GM12872 (cell line): ENCODE data around the gene TCF4.

Source experiments
- TF ChIP-seq, protein P1 (sequence below): IDR thresholded peaks from 3 replicates; pipeline ENCODE4 v1.5.1; 2011; ENCODE audit warnings: low read depth, mild to moderate bottlenecking, low read length, moderate library complexity; ENCODE audit not compliant: insufficient read depth

The TCF4 gene

DNA sequence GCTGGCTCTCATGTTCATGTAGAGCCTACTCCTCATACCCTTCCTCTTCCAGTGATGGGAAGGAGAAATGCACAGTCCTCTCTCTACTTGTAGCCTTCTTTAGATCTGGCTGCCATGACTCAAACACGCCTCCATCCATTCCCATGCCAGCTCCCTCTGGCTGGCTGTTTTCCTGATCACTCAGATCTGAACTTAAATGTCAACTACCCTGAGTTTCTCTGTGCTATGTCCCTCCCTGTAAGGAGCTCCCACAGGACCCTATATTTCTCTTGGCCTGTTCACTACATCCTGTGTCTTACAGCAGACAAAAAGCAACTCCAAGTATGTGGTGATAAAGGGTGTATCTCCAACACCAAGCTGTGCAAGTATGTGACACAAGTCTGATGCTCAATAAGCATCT, 152.4 kb downstream of the TCF4 start:
- TF ChIP-seq, protein P1, sequence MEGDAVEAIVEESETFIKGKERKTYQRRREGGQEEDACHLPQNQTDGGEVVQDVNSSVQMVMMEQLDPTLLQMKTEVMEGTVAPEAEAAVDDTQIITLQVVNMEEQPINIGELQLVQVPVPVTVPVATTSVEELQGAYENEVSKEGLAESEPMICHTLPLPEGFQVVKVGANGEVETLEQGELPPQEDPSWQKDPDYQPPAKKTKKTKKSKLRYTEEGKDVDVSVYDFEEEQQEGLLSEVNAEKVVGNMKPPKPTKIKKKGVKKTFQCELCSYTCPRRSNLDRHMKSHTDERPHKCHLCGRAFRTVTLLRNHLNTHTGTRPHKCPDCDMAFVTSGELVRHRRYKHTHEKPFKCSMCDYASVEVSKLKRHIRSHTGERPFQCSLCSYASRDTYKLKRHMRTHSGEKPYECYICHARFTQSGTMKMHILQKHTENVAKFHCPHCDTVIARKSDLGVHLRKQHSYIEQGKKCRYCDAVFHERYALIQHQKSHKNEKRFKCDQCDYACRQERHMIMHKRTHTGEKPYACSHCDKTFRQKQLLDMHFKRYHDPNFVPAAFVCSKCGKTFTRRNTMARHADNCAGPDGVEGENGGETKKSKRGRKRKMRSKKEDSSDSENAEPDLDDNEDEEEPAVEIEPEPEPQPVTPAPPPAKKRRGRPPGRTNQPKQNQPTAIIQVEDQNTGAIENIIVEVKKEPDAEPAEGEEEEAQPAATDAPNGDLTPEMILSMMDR: no peak

DNA sequence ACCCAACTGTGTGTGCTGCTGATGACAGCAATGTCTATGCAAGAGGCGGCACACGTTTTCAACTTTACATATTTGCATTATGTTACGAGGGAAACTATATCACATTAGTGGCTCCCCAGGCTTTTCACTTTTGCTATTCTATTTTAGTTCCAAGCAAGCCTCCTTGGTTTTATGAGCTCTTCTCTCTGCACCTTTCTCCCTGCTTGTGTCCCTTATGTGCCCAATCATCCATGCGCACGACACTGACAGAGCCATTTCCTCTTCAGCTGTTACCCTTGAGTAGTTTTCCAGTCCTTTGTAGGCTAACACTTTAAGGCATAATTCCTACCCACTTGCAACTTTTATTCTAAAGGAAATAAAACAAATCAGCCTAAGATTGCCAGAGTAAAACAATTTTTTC, 154.3 kb downstream of the TCF4 start:
- TF ChIP-seq, protein P1: no peak

DNA sequence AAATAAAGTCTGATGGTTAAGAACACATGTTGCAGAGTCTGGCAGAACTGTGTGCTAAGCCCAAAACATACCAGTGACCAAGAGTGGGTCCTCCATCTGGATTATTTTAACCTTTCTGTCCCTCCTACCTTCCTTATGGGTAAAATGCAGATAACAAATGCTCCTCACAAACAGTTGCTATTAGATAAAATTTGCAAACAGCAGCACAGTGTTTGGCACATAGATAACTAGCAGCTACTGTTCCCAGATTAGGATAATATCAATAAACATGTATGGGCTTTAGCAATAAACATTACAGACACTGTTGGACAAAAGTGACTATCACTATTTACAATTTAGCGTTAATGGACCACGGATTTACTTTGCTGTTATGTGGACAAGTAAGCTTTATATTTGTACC, 154.9 kb downstream of the TCF4 start:
- TF ChIP-seq, protein P1: no peak

DNA sequence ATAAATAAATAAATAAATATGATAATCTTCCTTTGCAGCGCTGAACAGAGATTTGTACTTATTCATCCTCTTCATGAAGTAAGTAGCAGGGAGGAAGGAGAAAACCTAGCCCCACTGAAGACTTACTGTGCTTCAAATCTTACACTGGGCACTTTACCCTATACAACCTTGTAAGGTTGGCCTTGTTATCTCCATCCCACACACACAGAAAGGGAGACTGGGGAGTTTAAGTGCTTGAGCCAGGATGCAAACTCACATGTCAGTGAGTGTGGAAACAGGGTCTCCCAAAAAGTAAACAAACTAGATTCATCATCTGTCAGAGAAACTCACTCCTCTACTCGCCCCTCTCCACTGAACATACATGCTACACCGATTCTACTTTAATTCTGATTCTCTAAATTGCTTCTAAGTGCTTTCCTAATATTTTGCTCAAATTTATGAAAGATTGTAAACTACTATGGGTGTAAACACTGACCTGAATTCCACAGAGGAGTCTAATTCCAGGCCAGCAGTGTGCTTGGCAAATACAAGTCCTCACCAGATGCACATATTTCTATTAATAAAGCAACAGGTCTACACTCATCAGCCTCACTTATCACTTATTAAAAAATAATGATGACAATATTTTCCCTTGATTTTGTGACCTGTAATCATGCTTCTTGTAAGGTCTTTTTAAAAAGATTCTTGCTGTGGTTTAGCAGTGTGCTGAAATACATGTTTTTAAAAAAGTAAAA, 155.5 kb downstream of the TCF4 start:
- TF ChIP-seq, protein P1: no peak

DNA sequence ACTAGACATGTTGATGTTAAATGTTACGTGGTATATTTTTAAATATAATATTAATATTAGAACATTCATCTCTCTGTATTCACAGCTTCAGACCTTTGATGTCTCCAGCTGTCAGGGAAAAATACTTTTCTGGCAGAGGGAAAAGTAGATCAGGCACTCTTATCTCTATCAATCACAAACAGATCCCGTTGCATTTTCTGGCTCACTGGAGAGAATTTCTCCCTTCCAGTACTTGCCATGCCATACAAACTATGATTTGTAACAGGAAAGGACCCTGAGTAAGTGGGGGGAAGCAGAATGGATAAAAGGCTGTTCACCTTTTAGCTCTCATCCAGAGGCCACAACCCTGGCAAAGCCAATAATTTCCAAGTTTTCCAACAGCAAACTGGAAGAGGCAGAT, 158.0 kb downstream of the TCF4 start:
- TF ChIP-seq, protein P1: no peak

DNA sequence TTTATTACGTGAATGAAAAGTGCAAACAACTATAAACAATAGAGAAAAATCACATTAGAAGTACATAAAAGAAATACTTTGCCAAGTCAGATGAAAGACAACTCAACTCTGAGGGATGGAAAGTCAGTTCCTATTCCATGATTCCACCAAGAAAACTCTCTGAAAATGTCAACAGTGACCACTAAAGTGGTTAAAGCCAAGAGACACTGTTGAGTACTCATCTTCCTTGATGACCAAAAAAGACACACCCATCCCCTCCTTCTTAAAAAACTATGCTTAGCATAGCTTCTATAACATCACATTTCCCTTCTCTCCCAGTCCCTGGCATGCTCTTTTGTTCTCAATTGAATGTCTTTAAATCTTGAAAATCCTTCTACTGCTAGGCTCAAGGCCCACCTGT, 160.0 kb downstream of the TCF4 start:
- TF ChIP-seq, protein P1: no peak

DNA sequence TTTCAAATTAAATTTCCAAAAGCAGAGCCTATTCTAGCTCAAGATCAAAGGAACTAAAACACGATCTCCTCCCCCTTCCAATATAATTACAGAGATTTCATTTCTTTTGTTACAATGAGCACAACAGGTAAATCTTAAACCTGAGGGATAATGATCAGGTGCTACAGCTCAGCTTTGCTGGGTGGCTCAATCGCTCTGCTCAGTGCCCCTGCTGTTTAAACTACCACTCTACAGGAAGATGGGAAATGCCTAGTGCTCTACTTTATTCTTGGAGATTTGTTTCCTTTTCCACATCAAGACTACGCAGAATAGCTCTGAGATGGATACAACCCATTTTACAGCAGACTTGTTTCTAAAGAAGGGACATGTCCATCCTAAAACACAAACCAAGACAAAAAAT, 162.3 kb downstream of the TCF4 start:
- TF ChIP-seq, protein P1: no peak
